K562 (cell line): ENCODE data around the gene SHC1. TPM values are rescaled to one million over a fixed set of nuclear protein-coding genes. Genes with fewer than 3 reads are reported as not detected.
A peak's percentile ranks its signal among the peaks of the same experiment; 100 is the strongest.

Experiments used
- C11orf30 ChIP-seq: fragments of 450-650 bp; IDR thresholded peaks from 2 replicates; pipeline ENCODE4 v1.6.1; 2016; ENCODE audit warnings: low read depth, mild to moderate bottlenecking
- CREB3L1 ChIP-seq: fragments of 450-650 bp; IDR thresholded peaks from 2 replicates; pipeline ENCODE4 v1.6.1; 2014; ENCODE audit warnings: low read depth, mild to moderate bottlenecking, moderate library complexity, borderline replicate concordance
- HES1 ChIP-seq: fragments of 450-650 bp; IDR thresholded peaks from 2 replicates; pipeline ENCODE4 v1.6.1; 2016; ENCODE audit warnings: low read depth, mild to moderate bottlenecking, moderate library complexity
- HNRNPK ChIP-seq: fragments of 200-400 bp; formaldehyde crosslinking; IDR thresholded peaks from one replicate; pipeline ENCODE4 v1.6.1; 2018; ENCODE audit warnings: mild to moderate bottlenecking, low read depth, low read length; ENCODE audit not compliant: poor library complexity, severe bottlenecking
- HOMEZ ChIP-seq: fragments of 250-450 bp; sonication (Bioruptor Pico); IDR thresholded peaks from 2 replicates; pipeline ENCODE4 v1.4.0; 2020; ENCODE audit warnings: mild to moderate bottlenecking, moderate library complexity
- JUNB ChIP-seq: fragments of 450-650 bp; formaldehyde crosslinking; conservative IDR thresholded peaks from 2 replicates; pipeline ENCODE4 v1.4.0; 2020; ENCODE audit warnings: mild to moderate bottlenecking
- NCOR1 ChIP-seq: fragments of 450-650 bp; IDR thresholded peaks from 2 replicates; pipeline ENCODE4 v1.6.1; 2016; ENCODE audit warnings: mild to moderate bottlenecking, moderate library complexity
- RAD51 ChIP-seq: fragments of 450-650 bp; IDR thresholded peaks from 2 replicates; pipeline ENCODE4 v1.7.1; 2016; ENCODE audit warnings: low read depth, mild to moderate bottlenecking, borderline replicate concordance
- RBM15 ChIP-seq: fragments of 200-400 bp; formaldehyde crosslinking; IDR thresholded peaks from 2 replicates; pipeline ENCODE4 v1.6.1; 2018; ENCODE audit warnings: mild to moderate bottlenecking, low read length, moderate library complexity; ENCODE audit not compliant: insufficient read depth
- RFX1 ChIP-seq: fragments of 450-650 bp; IDR thresholded peaks from 2 replicates; pipeline ENCODE4 v1.6.1; 2016; ENCODE audit warnings: mild to moderate bottlenecking, moderate library complexity
- SIX5 ChIP-seq, 2 experiments: IDR thresholded peaks; 2 replicates each; pipeline ENCODE4 v1.6.1; 2011; ENCODE audit warnings: low read length in 2 of 2, borderline replicate concordance in 1 of 2, low read depth in 1 of 2, mild to moderate bottlenecking in 1 of 2, moderate library complexity in 1 of 2; ENCODE audit not compliant: insufficient read depth in 1 of 2
- SRSF3 ChIP-seq: fragments of 200-400 bp; formaldehyde crosslinking; IDR thresholded peaks from 2 replicates; pipeline ENCODE4 v1.6.1; 2016; ENCODE audit warnings: mild to moderate bottlenecking, low read length, moderate library complexity; ENCODE audit not compliant: insufficient read depth
- TGIF2 ChIP-seq: sonication (generic); formaldehyde crosslinking; IDR thresholded peaks from 2 replicates; pipeline ENCODE4 v1.8.1; 2022; ENCODE audit warnings: mild to moderate bottlenecking, missing genetic modification reagents, moderate library complexity
- THRA ChIP-seq: fragments of 450-650 bp; IDR thresholded peaks from 2 replicates; pipeline ENCODE4 v1.6.1; 2017; ENCODE audit warnings: mild to moderate bottlenecking, moderate library complexity
- USF1 ChIP-seq: sonication (generic); formaldehyde crosslinking; IDR thresholded peaks from 2 replicates; pipeline ENCODE4 v1.9.0; 2022; ENCODE audit warnings: mild to moderate bottlenecking, missing genetic modification reagents
- ZC3H8 ChIP-seq: fragments of 450-650 bp; IDR thresholded peaks from 2 replicates; pipeline ENCODE4 v1.6.1; 2017
- ZFPM2 ChIP-seq: fragments of 250-450 bp; sonication (Bioruptor Pico); IDR thresholded peaks from 2 replicates; pipeline ENCODE4 v1.5.1; 2022; ENCODE audit warnings: mild to moderate bottlenecking
- ZFX ChIP-seq: sonication (generic); formaldehyde crosslinking; IDR thresholded peaks from 2 replicates; pipeline ENCODE4 v1.8.0; 2022; ENCODE audit warnings: mild to moderate bottlenecking, missing genetic modification reagents, moderate library complexity
- ZNF518B ChIP-seq: fragments of 250-450 bp; sonication (Bioruptor Pico); IDR thresholded peaks from 2 replicates; pipeline ENCODE4 v1.5.0; 2021; ENCODE audit warnings: mild to moderate bottlenecking, moderate library complexity
- polyA plus RNA-seq, 8 experiments: library from polyadenylated mRNA; depleted of rRNA in 4 of 8; stranded (reverse) in 5 of 8; unstranded in 3 of 8; fragments of >200 nt; fragmentation: Nextera tagmentation in 2 of 8; fragmentation: Illumina TruSeq in 1 of 8; extraction: Ambion mirVana in 2 of 8; extraction: Trizol in 1 of 8; gene quantifications; 2 replicates each; pipeline versions ENCODE4 v1.2.1 to v1.2.3, GENCODE V29; 2011 to 2014; ENCODE audit warnings: inconsistent platforms in 1 of 8, missing spikeins in 1 of 8
- total RNA-seq, 7 experiments: library from RNA; depleted of rRNA in 6 of 7; stranded (reverse); fragments of >200 nt in 6 of 7; fragmentation: Illumina TruSeq in 2 of 7; extraction: Trizol in 2 of 7; gene quantifications; 2 replicates each; pipeline versions ENCODE4 v1.2.1 to v1.2.3, GENCODE V29; 2011 to 2021; ENCODE audit warnings: low replicate concordance in 1 of 7

Gene SHC1
- total and polyA plus RNA-seq, 9 of the 15 experiments (the other 6 are each of a cell fraction or from before 2014, with no cell fraction given): 4.1 to 113 (median 51.9) TPM

GRCh38 chr1:154974808-154975408 lies 4.4 kb upstream of the SHC1 start (continued):
- no peak for TF ChIP-seq SRSF3
- no peak; the same call in 1 of the 2 replicates for TF ChIP-seq C11orf30
- TF ChIP-seq THRA: no peak
- TF ChIP-seq ZFPM2 (CRISPR knock-in tag): no peak
- TF ChIP-seq USF1 (CRISPR knock-in tag): no peak
- no peak for TF ChIP-seq ZFX (CRISPR knock-in tag)
- TF ChIP-seq NCOR1: no peak
- no peak for TF ChIP-seq ZNF518B (CRISPR knock-in tag)
- TF ChIP-seq HOMEZ (CRISPR knock-in tag): no peak
- no peak for TF ChIP-seq HNRNPK
- TF ChIP-seq HES1: no peak
- TF ChIP-seq JUNB: 0 out of 2 replicates have a peak, but pooled peaks have one; percentile 21
- TF ChIP-seq ZC3H8: no peak
- TF ChIP-seq CREB3L1: peak; percentile 34; the same call in 1 of the 2 replicates
- no peak for TF ChIP-seq SIX5 (IDR thresholded peaks at IDR 0.05; ENCODE audit: borderline replicate concordance in 1 of 2, insufficient read depth in 1 of 2, low read depth in 1 of 2, low read length in 2 of 2)
- no peak for TF ChIP-seq RBM15
- TF ChIP-seq TGIF2: 0 out of 2 replicates have a peak, but pooled peaks have one; percentile 46
- no peak for TF ChIP-seq RAD51
- TF ChIP-seq RFX1: no peak
